ENCODE measurements around the gene RAB22A.

DNA sequence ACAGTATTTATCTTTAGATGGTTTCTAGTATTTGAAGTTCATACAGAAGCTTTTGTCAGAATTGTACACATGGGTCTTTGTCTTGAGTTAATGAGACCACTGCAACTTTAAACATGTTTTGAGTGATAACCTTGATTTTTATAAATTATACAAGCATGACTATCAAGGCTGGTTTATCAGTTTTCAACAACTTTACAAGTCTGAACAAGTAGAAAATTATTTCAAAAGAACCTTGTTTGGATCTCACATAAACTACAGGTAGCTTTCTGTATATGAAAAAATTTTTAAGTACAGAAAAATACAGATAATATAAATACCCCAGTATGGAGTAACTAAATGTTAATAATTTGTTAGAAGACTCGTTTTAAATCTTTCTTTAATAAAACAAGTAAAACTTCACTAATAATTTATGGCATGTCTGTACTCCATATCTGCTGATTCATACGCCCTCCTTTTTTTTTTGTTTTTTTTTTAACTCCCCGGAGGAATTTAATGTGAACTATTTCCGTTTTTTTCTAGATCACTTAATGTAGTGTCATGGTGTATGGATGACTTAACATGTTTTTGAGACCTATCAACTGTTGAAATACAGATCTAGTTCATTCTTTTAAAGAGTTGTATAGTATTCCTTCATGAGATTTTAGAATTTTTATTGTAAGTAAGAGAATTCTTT is 97.8 kb downstream of the RAB22A start:
- TF ChIP-seq CTCF (IDR thresholded peaks at IDR 0.05) = no peak
- TF ChIP-seq POLR2AphosphoS5 (IDR thresholded peaks at IDR 0.05) = no peak
